IMR-90 (cell line): ENCODE results near the gene SMCP. TPM values are rescaled to one million over a fixed set of nuclear protein-coding genes. Genes with fewer than 3 reads are reported as not detected.

Experiments
- ATAC-seq: fragments of 200-7000 bp; cut with Tn5 transposase; 2 replicates; pipeline ENCODE4 v1.9.1; 2020; ENCODE audit warnings: low read depth, mild to moderate bottlenecking, moderate library complexity
- BruUV-seq: library from RNA; stranded (reverse); fragments of 400-500 nt; replicated peaks from 2 replicates; lab custom pipeline; 2021; lab: Mats Ljungman, UMichigan
- CTCF ChIA-PET: fragments of 300-600 bp; formaldehyde crosslinking; extraction: SDS; loops from one replicate; lab custom pipeline; 2021; ENCODE audit warnings: antibody characterized with exemption; lab: Yijun Ruan, JAX
- POLR2A ChIA-PET: fragments of 300-600 bp; sonication (Branson Sonifier 250); formaldehyde crosslinking; loops from one replicate; lab custom pipeline; 2022; ENCODE audit warnings: antibody characterized with exemption; ENCODE audit not compliant: unreplicated experiment; lab: Charles Lee
- DNase-seq: peaks from one replicate; pipeline ENCODE4 v3.0.0; 2013
- H2AFZ ChIP-seq: replicated peaks from 2 replicates; pipeline ENCODE3; 2013; ENCODE audit warnings: low read length, mild to moderate bottlenecking; ENCODE audit not compliant: poor library complexity
- H2AK5ac ChIP-seq: 2 replicates; pipeline ENCODE4 v1.6.1; 2013; ENCODE audit warnings: low read depth, low read length, inconsistent platforms
- H2AK9ac ChIP-seq: replicated peaks from 2 replicates; pipeline ENCODE3; 2013; ENCODE audit warnings: mild to moderate bottlenecking, low read depth, low read length, moderate library complexity; ENCODE audit not compliant: poor library complexity
- H2BK120ac ChIP-seq: 2 replicates; pipeline ENCODE4 v1.6.1; 2013; ENCODE audit warnings: low read depth, low read length, inconsistent platforms
- H2BK15ac ChIP-seq: 3 replicates; pipeline ENCODE4 v1.6.1; 2013; ENCODE audit warnings: low read depth, low read length, inconsistent platforms
- H2BK20ac ChIP-seq: 2 replicates; pipeline ENCODE4 v1.6.1; 2013; ENCODE audit warnings: low read depth, mild to moderate bottlenecking, inconsistent platforms, low read length, moderate library complexity
- H2BK5ac ChIP-seq: 2 replicates; pipeline ENCODE4 v1.6.1; 2013; ENCODE audit warnings: mild to moderate bottlenecking, low read depth, low read length, inconsistent platforms; ENCODE audit not compliant: poor library complexity, severe bottlenecking
- H3K14ac ChIP-seq: replicated peaks from 2 replicates; pipeline ENCODE4 v1.6.1; 2013; ENCODE audit warnings: low read depth, low read length, inconsistent platforms
- H3K18ac ChIP-seq: 2 replicates; pipeline ENCODE4 v1.6.1; 2013; ENCODE audit warnings: low read depth, low read length, control low read depth
- H3K23ac ChIP-seq: 2 replicates; pipeline ENCODE4 v1.6.1; 2013; ENCODE audit warnings: low read depth, low read length, inconsistent platforms
- H3K27ac ChIP-seq: 2 replicates; pipeline ENCODE4 v1.5.1; 2013; ENCODE audit warnings: mild to moderate bottlenecking, control low read depth, low read length; ENCODE audit not compliant: insufficient read depth
- H3K27me3 ChIP-seq: 2 replicates; pipeline ENCODE4 v1.6.1; 2013; ENCODE audit warnings: low read length; ENCODE audit not compliant: control insufficient read depth, insufficient read depth
- H3K36me3 ChIP-seq: 2 replicates; pipeline ENCODE4 v1.6.1; 2013; ENCODE audit warnings: low read length, mixed read lengths; ENCODE audit not compliant: control insufficient read depth, insufficient read depth
- H3K4ac ChIP-seq: 2 replicates; pipeline ENCODE4 v1.6.1; 2013; ENCODE audit warnings: low read depth, low read length, inconsistent platforms
- H3K4me1 ChIP-seq: 2 replicates; pipeline ENCODE4 v1.6.1; 2013; ENCODE audit warnings: low read length, mixed read lengths; ENCODE audit not compliant: control insufficient read depth, insufficient read depth
- H3K4me2 ChIP-seq: 2 replicates; pipeline ENCODE4 v1.6.1; 2013; ENCODE audit warnings: low read depth, mild to moderate bottlenecking, control low read depth, low read length, moderate library complexity
- H3K4me3 ChIP-seq: 2 replicates; pipeline ENCODE4 v1.5.1; 2013; ENCODE audit warnings: low read depth, mild to moderate bottlenecking, control low read depth, low read length, moderate library complexity; ENCODE audit not compliant: insufficient read depth
- H3K56ac ChIP-seq: 2 replicates; pipeline ENCODE4 v1.6.1; 2013; ENCODE audit warnings: low read length, inconsistent platforms; ENCODE audit not compliant: insufficient read depth; ENCODE audit errors: extremely low read depth
- H3K79me1 ChIP-seq, 2 experiments: 2 replicates each; pipeline ENCODE4 v1.6.1; 2013; ENCODE audit warnings: low read length in 2 of 2, inconsistent platforms in 1 of 2, low read depth in 1 of 2
- H3K9ac ChIP-seq: 2 replicates; pipeline ENCODE4 v1.6.1; 2013; ENCODE audit warnings: low read depth, low read length, control low read depth
- H3K9me1 ChIP-seq: 2 replicates; pipeline ENCODE4 v1.6.1; 2013; ENCODE audit warnings: low read length, inconsistent platforms; ENCODE audit not compliant: insufficient read depth
- H3K9me3 ChIP-seq: 2 replicates; pipeline ENCODE4 v1.6.1; 2013; ENCODE audit warnings: low read length; ENCODE audit not compliant: control insufficient read depth, insufficient read depth
- H4K20me1 ChIP-seq: 2 replicates; pipeline ENCODE4 v1.6.1; 2013; ENCODE audit warnings: low read length, inconsistent platforms; ENCODE audit not compliant: insufficient read depth
- H4K5ac ChIP-seq: 2 replicates; pipeline ENCODE4 v1.6.1; 2013; ENCODE audit warnings: mild to moderate bottlenecking, low read depth, low read length, control low read depth
- H4K8ac ChIP-seq, 2 experiments: 2 replicates each; pipeline ENCODE4 v1.6.1; 2013; ENCODE audit warnings: low read depth in 2 of 2, low read length in 2 of 2, control low read depth in 1 of 2, inconsistent platforms in 1 of 2
- H4K91ac ChIP-seq: 2 replicates; pipeline ENCODE4 v1.6.1; 2013; ENCODE audit warnings: low read depth, low read length, inconsistent platforms; ENCODE audit not compliant: insufficient read depth
- MAFK ChIP-seq: IDR thresholded peaks from 2 replicates; pipeline ENCODE4 v1.6.1; 2012; ENCODE audit warnings: low read depth, low read length, improper control_type of control experiment
- WGBS, 2 experiments: methylation state at CpG; one replicate each; pipeline versions ENCODE4 v1.1.5 to v1.1.7; 2013; ENCODE audit warnings: missing lambda C conversion rate in 2 of 2; ENCODE audit not compliant: insufficient read length in 1 of 2; ENCODE audit errors: extremely low coverage in 2 of 2; 5-methylcytosine and 5-hydroxymethylcytosine counted together
- dilution Hi-C: fragments of 300-500 bp; cut with HindIII; formaldehyde crosslinking; loops from one replicate; pipeline ENCODE4 v1.14.3; 2018; ENCODE audit warnings: low sequenced_read_pairs; ENCODE audit not compliant: unreplicated experiment
- in situ Hi-C: fragments of 300-500 bp; cut with MboI; formaldehyde crosslinking; loops from 3 replicates; pipeline ENCODE4 v1.14.3; 2019; ENCODE audit warnings: low sequenced_read_pairs, inconsistent platforms, mixed read lengths
- intact Hi-C: fragments of 100-400 bp; cut with micrococcal nuclease; formaldehyde crosslinking; loops from 2 replicates; pipeline ENCODE4 v1.10.0; 2022
- polyA plus RNA-seq, 3 experiments: library from polyadenylated mRNA; depleted of rRNA; stranded (reverse); fragments of >200 nt; gene quantifications; 2 replicates each; pipeline ENCODE4 v1.2.3, GENCODE V29; 2012; ENCODE audit warnings: low replicate concordance in 1 of 3
- total RNA-seq: library from RNA; depleted of rRNA; stranded (reverse); fragments of >200 nt; gene quantifications from 2 replicates; pipeline ENCODE4 v1.2.3, GENCODE V29; 2012; rRNA removed

Gene SMCP
- total and polyA plus RNA-seq, 2 of the 4 experiments (the other 2 are of a cell fraction): not detected

DNA sequence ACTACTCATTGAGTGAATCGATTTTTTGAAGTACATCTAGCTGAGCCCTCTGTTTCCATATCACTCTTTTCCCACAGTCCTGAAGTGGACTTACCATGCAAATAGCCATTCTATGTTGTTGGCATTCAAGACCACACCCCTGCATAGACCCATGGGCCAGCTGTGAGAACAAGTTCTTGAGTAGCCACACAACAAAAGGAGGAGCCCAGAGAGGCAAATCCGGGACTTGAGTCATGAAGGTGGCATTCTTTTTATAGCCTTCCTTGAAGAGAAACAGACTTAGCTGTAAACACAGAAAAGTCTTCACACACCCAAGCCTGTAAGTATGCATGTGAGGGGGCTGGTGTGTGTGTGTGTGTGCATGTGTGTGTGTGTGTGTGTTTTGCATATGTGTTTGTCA, 55.1 kb downstream of the SMCP start:
- Histone ChIP-seq H3K9me3 (no peaks in the 10 kb centered on the region), H3K23ac (no peak overlapping the region), H3K56ac (no peak overlapping the region), H3K9ac (no peak overlapping the region), H2AK9ac (no peak overlapping the region), H2BK5ac (no peak overlapping the region), H3K14ac (no peak overlapping the region), H3K18ac (no peak overlapping the region), H3K36me3 (no peaks in the 10 kb centered on the region), H3K9me1 (no peaks in the 10 kb centered on the region), H4K8ac (no peak overlapping the region), H2BK15ac (no peak overlapping the region), H4K5ac (no peak overlapping the region), H3K4me1 (no peaks in the 10 kb centered on the region), H4K20me1 (no peaks in the 10 kb centered on the region), H2BK120ac (no peak overlapping the region), H2BK20ac (no peak overlapping the region), H3K27ac (no peak overlapping the region), H3K4me3 (no peak overlapping the region), H2AK5ac (no peak overlapping the region), H2AFZ (no peak overlapping the region), H3K4me2 (no peak overlapping the region), H3K27me3 (no peaks in the 10 kb centered on the region), H3K79me1 (no peaks in the 10 kb centered on the region), H4K91ac (no peak overlapping the region), H3K4ac (no peak overlapping the region)
- intact Hi-C loops: no loop called here
- no peak for TF ChIP-seq MAFK
- WGBS, 2 experiments: 60% methylated on average over 1 of the region's 2 CpGs; no CpG with 5 or more reads in 1 of the 2 experiments
- DNase-seq: no peak
- BruUV-seq: no TSS peak
- dilution Hi-C loops: no loop called here
- ChIA-PET CTCF (no interaction called here), POLR2A (no interaction called here)
- no peak for ATAC-seq
- in situ Hi-C loops: no loop called here

Other genes with a start within 250 kb of the SMCP start
- not detected in 2 replicates for gene LCE2D, start 214.9 kb upstream of the SMCP start, total RNA-seq
- not detected in 2 replicates for gene LCE2D, start 214.9 kb upstream of the SMCP start, polyA plus RNA-seq (2012; rRNA removed)
- gene LCE2C, start 203.0 kb upstream of the SMCP start, total RNA-seq: not detected in 2 replicates
- not detected in 2 replicates for gene LCE2C, start 203.0 kb upstream of the SMCP start, polyA plus RNA-seq (2012; rRNA removed)
- gene LCE2B, start 192.2 kb upstream of the SMCP start, total RNA-seq: not detected in 2 replicates
- not detected in 2 replicates for gene LCE2B, start 192.2 kb upstream of the SMCP start, polyA plus RNA-seq (2012; rRNA removed)
- not detected in 2 replicates for gene LCE2A, start 180.0 kb upstream of the SMCP start, total RNA-seq
- gene LCE2A, start 180.0 kb upstream of the SMCP start, polyA plus RNA-seq (2012; rRNA removed): 0.24 and 0.50 TPM in 2 replicates
- gene LCE4A, start 170.2 kb upstream of the SMCP start, total RNA-seq: not detected in 2 replicates
- gene LCE4A, start 170.2 kb upstream of the SMCP start, polyA plus RNA-seq (2012; rRNA removed): not detected in 2 replicates
- gene KPRP, start 120.3 kb upstream of the SMCP start, total RNA-seq: not detected in 2 replicates
- gene KPRP, start 120.3 kb upstream of the SMCP start, polyA plus RNA-seq (2012; rRNA removed): not detected in 2 replicates
- gene LCE1F, start 103.2 kb upstream of the SMCP start, total RNA-seq: not detected in 2 replicates
- gene LCE1F, start 103.2 kb upstream of the SMCP start, polyA plus RNA-seq (2012; rRNA removed): not detected in 2 replicates
- not detected in 2 replicates for gene LCE1E, start 92.1 kb upstream of the SMCP start, total RNA-seq
- gene LCE1E, start 92.1 kb upstream of the SMCP start, polyA plus RNA-seq (2012; rRNA removed): not detected in 2 replicates
- not detected in 2 replicates for gene LCE1D, start 81.6 kb upstream of the SMCP start, total RNA-seq
- gene LCE1D, start 81.6 kb upstream of the SMCP start, polyA plus RNA-seq (2012; rRNA removed): not detected in 2 replicates
- not detected in 2 replicates for gene LCE1C, start 71.7 kb upstream of the SMCP start, total RNA-seq
- not detected in 2 replicates for gene LCE1C, start 71.7 kb upstream of the SMCP start, polyA plus RNA-seq (2012; rRNA removed)
- gene LCE1B, start 66.4 kb upstream of the SMCP start, total RNA-seq: not detected in 2 replicates
- not detected in 2 replicates for gene LCE1B, start 66.4 kb upstream of the SMCP start, polyA plus RNA-seq (2012; rRNA removed)
- gene LCE1A, start 50.8 kb upstream of the SMCP start, total RNA-seq: not detected in 2 replicates
- gene LCE1A, start 50.8 kb upstream of the SMCP start, polyA plus RNA-seq (2012; rRNA removed): not detected in 2 replicates
- not detected in 2 replicates for gene LCE6A, start 35.5 kb upstream of the SMCP start, total RNA-seq
- gene LCE6A, start 35.5 kb upstream of the SMCP start, polyA plus RNA-seq (2012; rRNA removed): not detected in 2 replicates
- not detected in 2 replicates for gene LCE7A, start 18.3 kb upstream of the SMCP start, total RNA-seq
- gene LCE7A, start 18.3 kb upstream of the SMCP start, polyA plus RNA-seq (2012; rRNA removed): not detected in 2 replicates
- gene IVL, start 30.2 kb downstream of the SMCP start, total RNA-seq: not detected in 2 replicates
- not detected in 2 replicates for gene IVL, start 30.2 kb downstream of the SMCP start, polyA plus RNA-seq (2012; rRNA removed)
- not detected in 2 replicates for gene SPRR5, start 68.9 kb downstream of the SMCP start, total RNA-seq
- not detected in 2 replicates for gene SPRR5, start 68.9 kb downstream of the SMCP start, polyA plus RNA-seq (2012; rRNA removed)
- gene SPRR4, start 92.3 kb downstream of the SMCP start, total RNA-seq: not detected in 2 replicates
- not detected in 2 replicates for gene SPRR4, start 92.3 kb downstream of the SMCP start, polyA plus RNA-seq (2012; rRNA removed)
- not detected in 2 replicates for gene SPRR1A, start 105.8 kb downstream of the SMCP start, total RNA-seq
- not detected in 2 replicates for gene SPRR1A, start 105.8 kb downstream of the SMCP start, polyA plus RNA-seq (2012; rRNA removed)
- not detected in 2 replicates for gene SPRR3, start 123.4 kb downstream of the SMCP start, total RNA-seq
- not detected in 2 replicates for gene SPRR3, start 123.4 kb downstream of the SMCP start, polyA plus RNA-seq (2012; rRNA removed)
- gene SPRR1B, start 152.9 kb downstream of the SMCP start, total RNA-seq: not detected in 2 replicates
- not detected in 2 replicates for gene SPRR1B, start 152.9 kb downstream of the SMCP start, polyA plus RNA-seq (2012; rRNA removed)
- gene SPRR2D, start 162.8 kb downstream of the SMCP start, total RNA-seq: not detected in 2 replicates
- not detected in 2 replicates for gene SPRR2D, start 162.8 kb downstream of the SMCP start, polyA plus RNA-seq (2012; rRNA removed)
- not detected in 2 replicates for gene SPRR2A, start 179.2 kb downstream of the SMCP start, total RNA-seq
- gene SPRR2A, start 179.2 kb downstream of the SMCP start, polyA plus RNA-seq (2012; rRNA removed): not detected in 2 replicates
- gene SPRR2B, start 193.3 kb downstream of the SMCP start, total RNA-seq: not detected in 2 replicates
- not detected in 2 replicates for gene SPRR2B, start 193.3 kb downstream of the SMCP start, polyA plus RNA-seq (2012; rRNA removed)
- not detected in 2 replicates for gene SPRR2E, start 216.2 kb downstream of the SMCP start, total RNA-seq
- gene SPRR2E, start 216.2 kb downstream of the SMCP start, polyA plus RNA-seq (2012; rRNA removed): not detected in 2 replicates
- gene SPRR2F, start 235.2 kb downstream of the SMCP start, total RNA-seq: not detected in 2 replicates
- not detected in 2 replicates for gene SPRR2F, start 235.2 kb downstream of the SMCP start, polyA plus RNA-seq (2012; rRNA removed)